ENCODE measurements around the gene TAF6. TPM values are rescaled to one million over a fixed set of nuclear protein-coding genes. Genes with fewer than 3 reads are reported as not detected.
"Not testable (repeated sequence)": the region's sequence is repeated elsewhere in the genome, so short reads cannot be mapped to it uniquely, and the experiment has no call there.

The TAF6 gene
- total and polyA plus RNA-seq, 5 donors from 2014 or later = 17.9 to 47.1 (median 23.2) TPM

DNA sequence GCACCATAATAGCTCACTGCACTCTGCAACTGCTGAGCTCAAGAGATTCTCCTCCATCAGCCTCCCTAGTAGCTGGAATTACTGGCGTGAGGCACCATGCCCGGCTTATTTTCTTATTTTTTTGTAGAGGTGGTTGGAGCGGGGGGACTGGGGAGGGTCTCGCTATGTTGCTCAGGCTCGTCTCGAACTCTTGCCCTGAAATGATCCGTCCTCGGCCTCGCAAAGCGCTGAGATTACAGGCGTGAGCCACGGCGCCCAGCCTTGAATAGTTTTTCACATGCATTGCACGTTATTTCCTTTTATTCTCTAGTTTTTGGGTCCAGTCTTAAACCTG is 29.0 kb upstream of the TAF6 start:
- ATAC-seq (ENCODE audit: low read depth in 2 of 2) (peak; percentile 1), DNase-seq (no peak)
- Histone ChIP-seq H3K27me3 (ENCODE audit: control insufficient read depth, insufficient read depth, low read length) (no peaks in the 10 kb centered on the region), H3K4me1 (ENCODE audit: control insufficient read depth, insufficient read depth, low read length, poor library complexity, severe bottlenecking) (peaks cover 24% of the 10 kb centered on the region), H3K9me3 (ENCODE audit: control insufficient read depth in 2 of 2, low read length in 2 of 2) (no peaks in the 10 kb centered on the region), H3K36me3 (ENCODE audit: control insufficient read depth, insufficient read depth, low read length) (peaks cover 8% of the 10 kb centered on the region), H3K27ac (ENCODE audit: insufficient read depth, low read length, poor library complexity, severe bottlenecking) (peak overlapping the region; percentile 95), H3K4me3 (ENCODE audit: low read depth, low read length) (peak overlapping the region; percentile 89)
- Mint-ChIP-seq H3K4me1 (peaks cover 7 to 45% (median 26%) of the 10 kb centered on the region in 4 donors), H3K4me3 (peak overlapping the region; percentile 90 to 99 (median 92)), H3K36me3 (peaks cover 12% of the 10 kb centered on the region), H3K27me3 (peaks cover under 1% of the 10 kb centered on the region), H3K9me3 (no peaks in the 10 kb centered on the region), H3K27ac (peak overlapping the region; percentile 97 to 99 (median 98))

GRCh38 chr7:100147278-100147677 is 28.1 kb upstream of the TAF6 start:
- no peaks in the 10 kb centered on the region for H3K9me3 ChIP-seq (ENCODE audit: control insufficient read depth in 2 of 2, low read length in 2 of 2)
- peaks cover 7 to 36% (median 20%) of the 10 kb centered on the region in 4 donors for H3K4me1 Mint-ChIP-seq
- no peaks in the 10 kb centered on the region for H3K27me3 ChIP-seq (ENCODE audit: control insufficient read depth, insufficient read depth, low read length)
- H3K27me3 Mint-ChIP-seq = peaks cover 4% of the 10 kb centered on the region
- H3K36me3 ChIP-seq (ENCODE audit: control insufficient read depth, insufficient read depth, low read length) = no peaks in the 10 kb centered on the region
- H3K36me3 Mint-ChIP-seq = peaks cover 8% of the 10 kb centered on the region
- ATAC-seq (ENCODE audit: low read depth in 2 of 2) (no peak), DNase-seq (no peak)
- H3K4me1 ChIP-seq (ENCODE audit: control insufficient read depth, insufficient read depth, low read length, poor library complexity, severe bottlenecking) = peaks cover 24% of the 10 kb centered on the region
- H3K9me3 Mint-ChIP-seq = no peaks in the 10 kb centered on the region
- H3K27ac ChIP-seq (ENCODE audit: insufficient read depth, low read length, poor library complexity, severe bottlenecking) = no peak overlapping the region
- H3K27ac Mint-ChIP-seq = no peak overlapping the region
- no peak overlapping the region for H3K4me3 ChIP-seq (ENCODE audit: low read depth, low read length)
- H3K4me3 Mint-ChIP-seq = no peak overlapping the region

DNA sequence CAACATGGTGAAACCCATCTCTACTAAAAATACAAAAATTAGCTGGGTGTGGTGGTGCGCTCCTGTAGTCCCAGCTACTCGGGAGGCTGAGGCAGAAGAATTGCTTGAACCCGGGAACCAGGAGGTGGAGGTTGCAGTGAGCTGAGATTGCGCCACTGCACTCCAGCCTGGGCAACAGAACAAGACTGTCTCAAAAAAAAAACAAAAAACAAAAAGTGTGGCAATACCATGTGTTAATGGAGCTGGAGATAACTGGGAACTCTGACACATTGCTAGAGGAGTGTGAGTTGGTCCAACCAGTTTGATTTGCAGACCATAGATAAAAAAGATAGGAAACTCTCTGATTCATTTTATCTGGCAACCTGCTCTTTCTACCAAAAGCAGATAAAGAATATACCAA is 27.2 kb upstream of the TAF6 start:
- peaks cover 24% of the 10 kb centered on the region for H3K4me1 ChIP-seq (ENCODE audit: control insufficient read depth, insufficient read depth, low read length, poor library complexity, severe bottlenecking)
- not testable (repeated sequence) for H3K27me3 ChIP-seq (ENCODE audit: control insufficient read depth, insufficient read depth, low read length); H3K36me3 ChIP-seq (ENCODE audit: control insufficient read depth, insufficient read depth, low read length); H3K36me3 Mint-ChIP-seq; H3K27ac ChIP-seq (ENCODE audit: insufficient read depth, low read length, poor library complexity, severe bottlenecking); DNase-seq; H3K9me3 ChIP-seq (ENCODE audit: control insufficient read depth in 2 of 2, low read length in 2 of 2); H3K27ac Mint-ChIP-seq; H3K9me3 Mint-ChIP-seq; H3K27me3 Mint-ChIP-seq; H3K4me3 Mint-ChIP-seq; ATAC-seq (ENCODE audit: low read depth in 2 of 2); H3K4me3 ChIP-seq (ENCODE audit: low read depth, low read length)
- H3K4me1 Mint-ChIP-seq = peaks cover 7 to 27% (median 14%) of the 10 kb centered on the region in 4 donors

DNA sequence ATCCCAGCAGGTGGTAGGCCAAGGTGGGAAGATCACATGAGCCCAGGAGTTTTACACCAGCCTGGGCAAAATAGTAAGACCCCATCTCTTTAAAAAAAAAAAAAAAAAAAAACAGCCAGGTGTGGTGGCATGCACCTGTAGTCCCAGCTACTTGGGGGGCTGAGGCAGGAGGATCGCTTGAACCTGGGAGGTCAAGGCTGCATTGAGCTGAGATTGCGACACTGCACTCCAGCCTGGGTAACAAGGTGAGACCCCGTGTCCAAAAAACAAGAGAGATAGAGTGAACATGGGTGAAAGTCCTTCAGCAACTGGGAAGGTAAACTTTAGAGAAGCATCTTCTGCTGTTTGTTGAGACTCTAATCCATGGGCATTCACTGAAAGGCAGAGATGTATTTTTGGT is 23.3 kb upstream of the TAF6 start:
- Histone ChIP-seq H3K4me1 (ENCODE audit: control insufficient read depth, insufficient read depth, low read length, poor library complexity, severe bottlenecking) (peaks cover 3% of the 10 kb centered on the region), H3K36me3 (ENCODE audit: control insufficient read depth, insufficient read depth, low read length) (no peaks in the 10 kb centered on the region), H3K27me3 (ENCODE audit: control insufficient read depth, insufficient read depth, low read length) (peaks cover 2% of the 10 kb centered on the region), H3K9me3 (ENCODE audit: control insufficient read depth in 2 of 2, low read length in 2 of 2) (no peaks in the 10 kb centered on the region), H3K27ac (ENCODE audit: insufficient read depth, low read length, poor library complexity, severe bottlenecking) (no peak overlapping the region), H3K4me3 (ENCODE audit: low read depth, low read length) (no peak overlapping the region)
- Mint-ChIP-seq H3K9me3 (no peaks in the 10 kb centered on the region), H3K36me3 (no peaks in the 10 kb centered on the region), H3K27me3 (peaks cover 4% of the 10 kb centered on the region), H3K4me3 (no peak overlapping the region), H3K4me1 (peaks cover 0 to 8% (median 4%) of the 10 kb centered on the region in 4 donors), H3K27ac (no peak overlapping the region)
- no peak for DNase-seq
- ATAC-seq (ENCODE audit: low read depth in 2 of 2) = no peak

DNA sequence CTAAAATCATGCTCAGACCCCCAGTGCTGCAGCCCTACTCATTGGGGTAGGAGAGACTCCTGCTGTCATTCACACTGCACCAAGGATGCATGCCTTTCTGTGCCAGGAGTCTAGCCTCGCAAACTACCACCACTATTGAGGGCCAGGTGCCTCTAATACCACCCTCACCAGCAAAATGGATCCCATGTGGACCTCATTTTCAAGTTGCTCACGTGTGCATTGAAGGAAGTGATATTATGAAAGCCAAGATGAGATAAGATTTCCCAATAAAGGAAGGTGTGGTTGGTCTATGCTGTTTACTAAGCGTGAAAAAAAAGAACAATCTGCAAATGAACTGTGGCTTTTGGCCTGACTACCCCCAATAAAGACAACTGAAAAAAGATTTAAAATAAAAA is 22.4 kb upstream of the TAF6 start:
- no peak for DNase-seq
- no peak overlapping the region for H3K27ac Mint-ChIP-seq
- no peak for ATAC-seq (ENCODE audit: low read depth in 2 of 2)

GRCh38 chr7:100137851-100138760 is 18.9 kb upstream of the TAF6 start:
- Mint-ChIP-seq H3K36me3 (no peaks in the 10 kb centered on the region), H3K9me3 (no peaks in the 10 kb centered on the region), H3K4me1 (peaks cover 0 to 8% (median 4%) of the 10 kb centered on the region in 4 donors), H3K27me3 (peaks cover 2% of the 10 kb centered on the region), H3K4me3 (peak overlapping the region in 2 of 4 donors; percentile 21 to 76), H3K27ac (peak overlapping the region in 1 of 3 donors; percentile 32)
- Histone ChIP-seq H3K36me3 (ENCODE audit: control insufficient read depth, insufficient read depth, low read length) (no peaks in the 10 kb centered on the region), H3K27ac (ENCODE audit: insufficient read depth, low read length, poor library complexity, severe bottlenecking) (no peak overlapping the region), H3K4me1 (ENCODE audit: control insufficient read depth, insufficient read depth, low read length, poor library complexity, severe bottlenecking) (peaks cover 3% of the 10 kb centered on the region), H3K27me3 (ENCODE audit: control insufficient read depth, insufficient read depth, low read length) (peaks cover 2% of the 10 kb centered on the region), H3K4me3 (ENCODE audit: low read depth, low read length) (no peak overlapping the region), H3K9me3 (ENCODE audit: control insufficient read depth in 2 of 2, low read length in 2 of 2) (no peaks in the 10 kb centered on the region)
- peak in 1 of 3 donors; percentile 35 for DNase-seq
- peak; percentile 37 for ATAC-seq (ENCODE audit: low read depth in 2 of 2)

More for the DNA sequence above, 22.4 kb upstream of the TAF6 start:
- H3K9me3 Mint-ChIP-seq = no peaks in the 10 kb centered on the region
- H3K4me1 ChIP-seq (ENCODE audit: control insufficient read depth, insufficient read depth, low read length, poor library complexity, severe bottlenecking) = peaks cover 3% of the 10 kb centered on the region
- no peaks in the 10 kb centered on the region for H3K36me3 ChIP-seq (ENCODE audit: control insufficient read depth, insufficient read depth, low read length)
- H3K27me3 Mint-ChIP-seq = peaks cover 4% of the 10 kb centered on the region
- no peak overlapping the region for H3K4me3 Mint-ChIP-seq
- peaks cover 2% of the 10 kb centered on the region for H3K27me3 ChIP-seq (ENCODE audit: control insufficient read depth, insufficient read depth, low read length)
- no peaks in the 10 kb centered on the region for H3K9me3 ChIP-seq (ENCODE audit: control insufficient read depth in 2 of 2, low read length in 2 of 2)
- H3K27ac ChIP-seq (ENCODE audit: insufficient read depth, low read length, poor library complexity, severe bottlenecking) = no peak overlapping the region
- no peaks in the 10 kb centered on the region for H3K36me3 Mint-ChIP-seq
- no peak overlapping the region for H3K4me3 ChIP-seq (ENCODE audit: low read depth, low read length)
- peaks cover 0 to 8% (median 4%) of the 10 kb centered on the region in 4 donors for H3K4me1 Mint-ChIP-seq

DNA sequence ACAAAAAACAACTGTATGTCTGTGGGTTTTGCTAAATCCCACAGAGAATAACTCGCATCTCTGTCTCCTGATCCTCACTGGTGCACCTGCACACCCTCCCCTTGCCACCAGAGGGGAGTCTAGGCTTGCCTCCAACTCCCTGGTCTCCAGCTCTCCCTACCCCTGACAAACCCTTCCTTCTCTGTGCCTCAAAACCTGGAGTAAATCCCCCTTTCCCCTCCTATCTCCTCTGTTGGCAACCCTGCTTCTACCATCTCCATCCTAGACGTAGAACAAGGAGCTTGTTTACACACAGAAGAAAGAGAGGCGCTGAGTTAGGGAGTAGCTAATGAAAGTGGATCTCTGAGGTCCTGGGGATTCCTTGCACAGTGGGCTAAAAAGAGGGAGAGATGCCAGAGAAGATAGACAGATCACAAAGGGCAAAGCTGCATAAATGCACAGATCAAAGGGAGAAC is 13.6 kb upstream of the TAF6 start:
- H3K27ac ChIP-seq (ENCODE audit: insufficient read depth, low read length, poor library complexity, severe bottlenecking) = no peak overlapping the region
- ATAC-seq (ENCODE audit: low read depth in 2 of 2) (peak; percentile 82 to 83), DNase-seq (peak; percentile 39 to 75 (median 62))
- H3K9me3 ChIP-seq (ENCODE audit: control insufficient read depth in 2 of 2, low read length in 2 of 2) = no peaks in the 10 kb centered on the region
- no peaks in the 10 kb centered on the region for H3K27me3 ChIP-seq (ENCODE audit: control insufficient read depth, insufficient read depth, low read length)
- H3K4me3 ChIP-seq (ENCODE audit: low read depth, low read length) = no peak overlapping the region
- peaks cover 14% of the 10 kb centered on the region for H3K4me1 ChIP-seq (ENCODE audit: control insufficient read depth, insufficient read depth, low read length, poor library complexity, severe bottlenecking)
- H3K27ac Mint-ChIP-seq = peak overlapping the region in 1 of 3 donors; percentile 54
- H3K36me3 Mint-ChIP-seq = no peaks in the 10 kb centered on the region
- no peaks in the 10 kb centered on the region for H3K36me3 ChIP-seq (ENCODE audit: control insufficient read depth, insufficient read depth, low read length)
- H3K27me3 Mint-ChIP-seq = peaks cover 8% of the 10 kb centered on the region
- H3K9me3 Mint-ChIP-seq = no peaks in the 10 kb centered on the region
- peaks cover 0 to 16% (median 11%) of the 10 kb centered on the region in 4 donors for H3K4me1 Mint-ChIP-seq
- H3K4me3 Mint-ChIP-seq = peak overlapping the region in 2 of 4 donors; percentile 22 to 43

All from CD4-positive, CD25-positive, alpha-beta regulatory T cell (primary cell).